PFSK-1 (cell line): ENCODE results near the gene NOL9.

ENCODE experiments used
- FOXP2 ChIP-seq: optimal IDR thresholded peaks from 2 replicates; pipeline ENCODE3; 2011; ENCODE audit warnings: borderline replicate concordance, control low read depth, inconsistent platforms; ENCODE audit not compliant: insufficient read depth; ENCODE audit errors: extremely low read length, extremely low read depth
- POLR2AphosphoS5 ChIP-seq: IDR thresholded peaks from 2 replicates; pipeline ENCODE4 v1.6.1; 2012; ENCODE audit warnings: low read depth, mild to moderate bottlenecking, control low read depth, low read length, moderate library complexity
- SIN3A ChIP-seq: IDR thresholded peaks from 2 replicates; pipeline ENCODE4 v1.6.1; 2012; ENCODE audit warnings: mild to moderate bottlenecking, low read length, moderate library complexity, borderline replicate concordance; ENCODE audit not compliant: insufficient read depth
- TF ChIP-seq, protein P1 (sequence below), 2 experiments: IDR thresholded peaks; 2 replicates each; pipeline versions ENCODE4 v1.6.1 to v1.8.0; 2011 to 2012; ENCODE audit warnings: low read depth in 2 of 2, low read length in 2 of 2, control low read depth in 1 of 2, inconsistent platforms in 1 of 2, mild to moderate bottlenecking in 1 of 2, moderate library complexity in 1 of 2; ENCODE audit not compliant: insufficient read depth in 1 of 2

DNA sequence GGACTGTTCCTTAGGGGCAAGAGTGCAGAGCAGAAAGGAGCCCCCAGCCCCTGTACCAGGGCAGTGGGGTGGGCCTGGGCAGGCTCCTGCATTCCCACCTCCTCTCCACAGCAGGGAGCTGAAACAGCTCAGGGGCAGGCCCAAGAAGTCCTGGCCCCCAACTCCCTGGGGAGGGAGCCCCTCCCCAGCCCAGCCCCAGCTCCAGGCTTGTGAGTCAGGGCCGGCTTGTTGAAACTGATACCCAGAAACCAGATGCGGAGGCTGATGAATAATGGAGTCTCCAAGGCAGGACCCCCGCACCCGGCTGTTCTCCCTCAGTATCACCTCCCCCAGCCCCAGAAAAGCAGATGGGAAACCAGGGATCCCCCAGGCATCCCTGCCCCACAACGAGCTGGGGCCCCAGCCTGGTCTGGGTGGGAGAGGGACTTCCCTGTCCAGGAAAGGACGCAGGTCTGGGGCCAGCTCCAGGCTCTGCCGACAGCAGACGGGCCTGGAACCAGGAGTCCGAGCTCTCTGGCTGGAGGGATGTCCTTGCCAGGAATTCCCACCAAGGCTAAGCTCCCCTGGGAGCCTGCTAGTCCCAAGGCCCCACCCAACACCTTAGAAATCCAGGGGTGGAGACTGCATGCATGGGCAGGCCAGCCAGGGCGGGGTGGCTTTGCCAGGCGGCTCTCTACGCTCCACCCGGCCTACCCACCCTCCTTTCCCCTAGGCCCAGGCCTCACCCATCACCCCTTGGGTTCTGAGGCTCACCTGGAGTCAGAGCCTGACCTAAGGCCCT, 65.5 kb downstream of the NOL9 start:
- TF ChIP-seq SIN3A (no peak), POLR2AphosphoS5 (no peak), FOXP2 (no peak)
- TF ChIP-seq, protein P1, sequence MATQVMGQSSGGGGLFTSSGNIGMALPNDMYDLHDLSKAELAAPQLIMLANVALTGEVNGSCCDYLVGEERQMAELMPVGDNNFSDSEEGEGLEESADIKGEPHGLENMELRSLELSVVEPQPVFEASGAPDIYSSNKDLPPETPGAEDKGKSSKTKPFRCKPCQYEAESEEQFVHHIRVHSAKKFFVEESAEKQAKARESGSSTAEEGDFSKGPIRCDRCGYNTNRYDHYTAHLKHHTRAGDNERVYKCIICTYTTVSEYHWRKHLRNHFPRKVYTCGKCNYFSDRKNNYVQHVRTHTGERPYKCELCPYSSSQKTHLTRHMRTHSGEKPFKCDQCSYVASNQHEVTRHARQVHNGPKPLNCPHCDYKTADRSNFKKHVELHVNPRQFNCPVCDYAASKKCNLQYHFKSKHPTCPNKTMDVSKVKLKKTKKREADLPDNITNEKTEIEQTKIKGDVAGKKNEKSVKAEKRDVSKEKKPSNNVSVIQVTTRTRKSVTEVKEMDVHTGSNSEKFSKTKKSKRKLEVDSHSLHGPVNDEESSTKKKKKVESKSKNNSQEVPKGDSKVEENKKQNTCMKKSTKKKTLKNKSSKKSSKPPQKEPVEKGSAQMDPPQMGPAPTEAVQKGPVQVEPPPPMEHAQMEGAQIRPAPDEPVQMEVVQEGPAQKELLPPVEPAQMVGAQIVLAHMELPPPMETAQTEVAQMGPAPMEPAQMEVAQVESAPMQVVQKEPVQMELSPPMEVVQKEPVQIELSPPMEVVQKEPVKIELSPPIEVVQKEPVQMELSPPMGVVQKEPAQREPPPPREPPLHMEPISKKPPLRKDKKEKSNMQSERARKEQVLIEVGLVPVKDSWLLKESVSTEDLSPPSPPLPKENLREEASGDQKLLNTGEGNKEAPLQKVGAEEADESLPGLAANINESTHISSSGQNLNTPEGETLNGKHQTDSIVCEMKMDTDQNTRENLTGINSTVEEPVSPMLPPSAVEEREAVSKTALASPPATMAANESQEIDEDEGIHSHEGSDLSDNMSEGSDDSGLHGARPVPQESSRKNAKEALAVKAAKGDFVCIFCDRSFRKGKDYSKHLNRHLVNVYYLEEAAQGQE (IDR thresholded peaks at IDR 0.05; ENCODE audit: insufficient read depth in 1 of 2, low read depth in 2 of 2, low read length in 2 of 2), result no peak
